Measurements from ENCODE around the gene USP8.

- no peak for TF ChIP-seq GATA2 (IDR thresholded peaks at IDR 0.05; ENCODE audit: low read depth, low read length)
- TF ChIP-seq GATA3 (IDR thresholded peaks at IDR 0.05; ENCODE audit: low read depth, low read length): no peak
These were observed 119.4 kb downstream of the USP8 start for GRCh38 chr15:50543556-50543955.

Data from SH-SY5Y (cell line).